ENCODE results near the gene CPNE2.
"Not testable (repeated sequence)": the region's sequence is repeated elsewhere in the genome, so short reads cannot be mapped to it uniquely, and the experiment has no call there.

The CPNE2 gene

DNA sequence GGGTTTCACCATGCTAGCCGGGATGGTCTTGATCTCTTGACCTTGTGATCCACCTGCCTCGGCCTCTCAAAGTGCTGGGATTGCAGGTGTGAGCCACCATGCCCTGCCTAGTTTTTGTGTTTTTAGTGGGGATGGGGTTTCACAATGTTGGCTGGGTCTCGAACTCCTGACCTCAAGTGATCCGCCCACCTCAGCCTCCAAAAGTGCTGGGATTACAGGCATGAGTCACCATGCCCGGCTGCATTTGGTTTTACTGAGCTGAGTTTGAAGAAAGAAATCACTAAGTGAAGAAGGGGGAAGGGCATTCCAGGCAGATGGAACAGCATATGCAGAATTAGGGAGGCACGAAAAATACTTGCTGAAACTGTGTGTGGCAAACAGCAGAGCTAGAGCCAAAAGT, 7.6 kb downstream of the CPNE2 start:
- not testable (repeated sequence) for H3K36me3 ChIP-seq (ENCODE audit: insufficient read depth, low read length); H3K4me1 ChIP-seq (ENCODE audit: control insufficient read depth, insufficient read depth, low read length, unreplicated experiment); H2AFZ ChIP-seq (ENCODE audit: low read length, unreplicated experiment); H3K79me2 ChIP-seq (ENCODE audit: control insufficient read depth, insufficient read depth, low read length, unreplicated experiment); H3K4me3 ChIP-seq (ENCODE audit: low read depth, low read length); H3K27ac ChIP-seq (ENCODE audit: low read depth, low read length); H3K27me3 ChIP-seq (ENCODE audit: insufficient read depth, low read length)

DNA sequence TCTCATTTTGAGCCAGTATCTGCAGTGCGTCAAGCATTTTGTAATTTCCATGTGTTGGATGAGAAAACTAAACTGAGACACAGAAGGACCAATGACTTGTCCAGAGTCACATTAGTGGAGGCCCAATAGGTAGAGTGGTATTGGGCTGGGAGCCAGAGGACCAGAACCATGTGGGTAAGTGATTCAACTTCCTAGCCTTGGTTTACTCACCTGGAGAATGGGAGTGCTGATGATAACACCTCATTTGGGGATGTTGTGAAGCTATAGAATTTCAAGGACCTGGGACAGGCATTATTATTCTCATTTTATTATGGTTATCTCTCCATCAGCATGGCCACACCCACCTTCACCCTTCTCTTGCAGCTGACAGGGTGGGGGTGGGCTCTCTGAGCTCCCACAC, 8.1 kb downstream of the CPNE2 start:
- Histone ChIP-seq H3K27me3 (ENCODE audit: insufficient read depth, low read length) (no peaks in the 10 kb centered on the region), H3K4me3 (ENCODE audit: low read depth, low read length) (no peak overlapping the region), H3K27ac (ENCODE audit: low read depth, low read length) (no peak overlapping the region), H3K79me2 (ENCODE audit: control insufficient read depth, insufficient read depth, low read length, unreplicated experiment) (no peaks in the 10 kb centered on the region), H3K36me3 (ENCODE audit: insufficient read depth, low read length) (no peaks in the 10 kb centered on the region), H2AFZ (ENCODE audit: low read length, unreplicated experiment) (no peak overlapping the region), H3K4me1 (ENCODE audit: control insufficient read depth, insufficient read depth, low read length, unreplicated experiment) (peaks cover 4% of the 10 kb centered on the region)

- Histone ChIP-seq H3K79me2 (ENCODE audit: control insufficient read depth, insufficient read depth, low read length, unreplicated experiment) (no peaks in the 10 kb centered on the region), H3K36me3 (ENCODE audit: insufficient read depth, low read length) (no peaks in the 10 kb centered on the region), H3K4me1 (ENCODE audit: control insufficient read depth, insufficient read depth, low read length, unreplicated experiment) (peaks cover 4% of the 10 kb centered on the region), H3K27me3 (ENCODE audit: insufficient read depth, low read length) (no peaks in the 10 kb centered on the region), H3K27ac (ENCODE audit: low read depth, low read length) (no peak overlapping the region), H3K4me3 (ENCODE audit: low read depth, low read length) (no peak overlapping the region), H2AFZ (ENCODE audit: low read length, unreplicated experiment) (no peak overlapping the region)
Measured at GRCh38 chr16:57102888-57103851, 10.8 kb downstream of the CPNE2 start.

GRCh38 chr16:57104706-57105105, 12.3 kb downstream of the CPNE2 start:
- no peak overlapping the region for H2AFZ ChIP-seq (ENCODE audit: low read length, unreplicated experiment)
- H3K4me3 ChIP-seq (ENCODE audit: low read depth, low read length): no peak overlapping the region
- no peaks in the 10 kb centered on the region for H3K79me2 ChIP-seq (ENCODE audit: control insufficient read depth, insufficient read depth, low read length, unreplicated experiment)
- peaks cover 4% of the 10 kb centered on the region for H3K4me1 ChIP-seq (ENCODE audit: control insufficient read depth, insufficient read depth, low read length, unreplicated experiment)
- no peak overlapping the region for H3K27ac ChIP-seq (ENCODE audit: low read depth, low read length)
- no peaks in the 10 kb centered on the region for H3K27me3 ChIP-seq (ENCODE audit: insufficient read depth, low read length)
- H3K36me3 ChIP-seq (ENCODE audit: insufficient read depth, low read length): no peaks in the 10 kb centered on the region

GRCh38 chr16:57105184-57105583, 12.8 kb downstream of the CPNE2 start:
- H3K27ac ChIP-seq (ENCODE audit: low read depth, low read length): no peak overlapping the region
- H3K79me2 ChIP-seq (ENCODE audit: control insufficient read depth, insufficient read depth, low read length, unreplicated experiment): no peaks in the 10 kb centered on the region
- no peaks in the 10 kb centered on the region for H3K27me3 ChIP-seq (ENCODE audit: insufficient read depth, low read length)
- no peaks in the 10 kb centered on the region for H3K36me3 ChIP-seq (ENCODE audit: insufficient read depth, low read length)
- no peak overlapping the region for H3K4me3 ChIP-seq (ENCODE audit: low read depth, low read length)
- H2AFZ ChIP-seq (ENCODE audit: low read length, unreplicated experiment): no peak overlapping the region
- peaks cover 3% of the 10 kb centered on the region for H3K4me1 ChIP-seq (ENCODE audit: control insufficient read depth, insufficient read depth, low read length, unreplicated experiment)

DNA sequence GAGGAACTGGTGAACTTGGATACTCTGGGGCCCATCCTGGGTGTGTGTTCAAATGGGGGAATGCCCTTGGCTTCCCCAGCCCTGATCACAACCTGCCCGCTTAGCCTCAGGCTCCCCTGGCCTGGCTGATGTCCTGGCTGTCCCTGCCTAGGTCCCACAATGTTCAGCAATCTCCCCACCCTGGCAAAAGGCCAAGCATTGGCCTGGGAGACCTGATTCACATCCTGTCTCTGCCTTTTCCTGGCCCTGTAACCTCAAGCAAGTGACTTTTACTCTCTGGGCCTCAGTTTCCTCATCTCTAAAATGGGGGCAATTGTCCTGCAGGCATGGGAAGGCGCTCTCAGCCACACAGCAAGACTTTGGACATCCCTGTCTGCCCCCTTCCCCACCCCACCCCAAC, 14.4 kb downstream of the CPNE2 start:
- no peak overlapping the region for H3K4me3 ChIP-seq (ENCODE audit: low read depth, low read length)
- H3K27ac ChIP-seq (ENCODE audit: low read depth, low read length): no peak overlapping the region
- no peaks in the 10 kb centered on the region for H3K27me3 ChIP-seq (ENCODE audit: insufficient read depth, low read length)
- no peaks in the 10 kb centered on the region for H3K36me3 ChIP-seq (ENCODE audit: insufficient read depth, low read length)
- peaks cover under 1% of the 10 kb centered on the region for H3K4me1 ChIP-seq (ENCODE audit: control insufficient read depth, insufficient read depth, low read length, unreplicated experiment)
- H2AFZ ChIP-seq (ENCODE audit: low read length, unreplicated experiment): no peak overlapping the region
- H3K79me2 ChIP-seq (ENCODE audit: control insufficient read depth, insufficient read depth, low read length, unreplicated experiment): no peaks in the 10 kb centered on the region

GRCh38 chr16:57107321-57107922, 15.0 kb downstream of the CPNE2 start:
- no peak overlapping the region for H2AFZ ChIP-seq (ENCODE audit: low read length, unreplicated experiment)
- no peak overlapping the region for H3K27ac ChIP-seq (ENCODE audit: low read depth, low read length)
- no peaks in the 10 kb centered on the region for H3K79me2 ChIP-seq (ENCODE audit: control insufficient read depth, insufficient read depth, low read length, unreplicated experiment)
- H3K27me3 ChIP-seq (ENCODE audit: insufficient read depth, low read length): no peaks in the 10 kb centered on the region
- H3K4me3 ChIP-seq (ENCODE audit: low read depth, low read length): no peak overlapping the region
- no peaks in the 10 kb centered on the region for H3K36me3 ChIP-seq (ENCODE audit: insufficient read depth, low read length)
- peaks cover 7% of the 10 kb centered on the region for H3K4me1 ChIP-seq (ENCODE audit: control insufficient read depth, insufficient read depth, low read length, unreplicated experiment)

GRCh38 chr16:57108432-57108831, 16.0 kb downstream of the CPNE2 start:
- H3K27me3 ChIP-seq (ENCODE audit: insufficient read depth, low read length): no peaks in the 10 kb centered on the region
- peaks cover 17% of the 10 kb centered on the region for H3K4me1 ChIP-seq (ENCODE audit: control insufficient read depth, insufficient read depth, low read length, unreplicated experiment)
- H2AFZ ChIP-seq (ENCODE audit: low read length, unreplicated experiment): no peak overlapping the region
- H3K36me3 ChIP-seq (ENCODE audit: insufficient read depth, low read length): no peaks in the 10 kb centered on the region
- no peak overlapping the region for H3K27ac ChIP-seq (ENCODE audit: low read depth, low read length)
- H3K4me3 ChIP-seq (ENCODE audit: low read depth, low read length): no peak overlapping the region
- no peaks in the 10 kb centered on the region for H3K79me2 ChIP-seq (ENCODE audit: control insufficient read depth, insufficient read depth, low read length, unreplicated experiment)

DNA sequence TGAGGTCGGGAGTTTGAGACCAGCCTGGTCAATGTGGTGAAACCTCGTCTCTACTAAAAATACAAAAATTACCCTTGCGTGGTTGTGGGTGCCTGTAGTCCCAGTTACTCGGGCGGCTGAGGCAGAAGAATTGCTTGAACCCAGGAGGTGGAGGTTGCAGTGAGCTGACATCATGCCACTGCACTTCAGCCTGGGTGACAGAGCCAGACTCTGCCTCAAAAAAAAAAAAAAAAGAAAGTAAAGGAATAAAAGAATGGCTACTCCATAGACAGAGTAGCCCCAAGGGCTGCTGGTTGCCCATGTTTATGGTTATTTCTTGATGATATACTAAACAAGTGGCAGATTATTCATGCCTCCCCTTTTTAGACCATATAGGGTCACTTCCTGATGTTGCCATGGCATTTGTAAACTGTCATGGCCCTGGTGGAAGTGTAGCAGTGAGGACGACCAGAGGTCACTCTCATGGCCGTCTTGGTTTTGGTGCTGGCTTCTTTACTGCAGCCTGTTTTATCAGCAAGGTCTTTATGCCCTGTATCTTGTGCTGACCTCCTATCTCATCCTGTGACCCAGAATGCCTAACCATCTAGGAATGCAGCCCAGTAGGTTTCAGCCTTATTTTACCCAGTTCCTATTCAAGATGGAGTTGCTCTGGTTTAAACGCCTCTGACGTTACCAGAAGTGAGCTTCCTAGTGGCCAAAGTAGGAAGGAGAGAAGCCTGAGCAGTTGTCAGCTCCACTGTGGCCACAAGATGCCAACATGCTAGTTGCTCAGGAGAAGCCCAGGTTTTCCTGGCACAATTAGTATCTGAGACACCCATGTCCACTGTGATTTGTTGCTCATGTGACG, 17.1 kb downstream of the CPNE2 start:
- H3K4me1 ChIP-seq (ENCODE audit: control insufficient read depth, insufficient read depth, low read length, unreplicated experiment): peaks cover 17% of the 10 kb centered on the region
- H3K27ac ChIP-seq (ENCODE audit: low read depth, low read length); H2AFZ ChIP-seq (ENCODE audit: low read length, unreplicated experiment): not testable (repeated sequence)

DNA sequence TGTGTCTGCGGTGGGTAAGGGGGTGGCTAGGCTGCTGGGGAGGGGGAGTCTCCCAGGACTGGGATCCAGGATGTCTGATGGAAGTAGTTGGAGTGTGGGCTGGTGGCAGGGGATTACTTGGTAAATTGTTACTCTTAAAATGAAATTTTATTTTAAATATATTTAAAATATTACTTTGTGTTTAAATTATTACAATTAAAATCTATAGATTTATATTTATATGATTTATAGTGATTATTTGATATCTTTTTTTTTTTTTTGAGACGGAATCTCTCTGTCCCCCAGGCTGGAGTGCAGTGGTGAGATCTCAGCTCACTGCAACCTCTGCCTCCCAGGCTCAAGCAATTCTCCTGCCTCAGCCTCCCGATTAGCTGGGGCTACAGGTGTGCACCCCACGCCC, 18.6 kb downstream of the CPNE2 start:
- no peak overlapping the region for H3K4me3 ChIP-seq (ENCODE audit: low read depth, low read length)
- H3K36me3 ChIP-seq (ENCODE audit: insufficient read depth, low read length): no peaks in the 10 kb centered on the region
- no peak overlapping the region for H3K27ac ChIP-seq (ENCODE audit: low read depth, low read length)
- no peak overlapping the region for H2AFZ ChIP-seq (ENCODE audit: low read length, unreplicated experiment)
- no peaks in the 10 kb centered on the region for H3K27me3 ChIP-seq (ENCODE audit: insufficient read depth, low read length)
- H3K4me1 ChIP-seq (ENCODE audit: control insufficient read depth, insufficient read depth, low read length, unreplicated experiment): peaks cover 21% of the 10 kb centered on the region
- H3K79me2 ChIP-seq (ENCODE audit: control insufficient read depth, insufficient read depth, low read length, unreplicated experiment): no peaks in the 10 kb centered on the region

More for the DNA sequence above, 17.1 kb downstream of the CPNE2 start:
- not testable (repeated sequence) for H3K4me3 ChIP-seq (ENCODE audit: low read depth, low read length); H3K79me2 ChIP-seq (ENCODE audit: control insufficient read depth, insufficient read depth, low read length, unreplicated experiment); H3K36me3 ChIP-seq (ENCODE audit: insufficient read depth, low read length); H3K27me3 ChIP-seq (ENCODE audit: insufficient read depth, low read length)

Data from ACC112 (cell line).